Uterus (tissue), 4 donors: ENCODE data around the gene SELENOI. TPM values are rescaled to one million over a fixed set of nuclear protein-coding genes. Genes with fewer than 3 reads are reported as not detected.

Source experiments
- DNase-seq, 2 donors: peaks; one replicate each; pipeline ENCODE4 v3.0.0-alpha.2; 2019 to 2020
- H3K27ac ChIP-seq, 2 donors: fragments of 200-600 bp; sonication (generic); 1 replicate in 1 of 2; 2 replicates in 1 of 2; pipeline ENCODE4 v1.5.1; 2016 to 2018
- H3K27me3 ChIP-seq, 2 donors: fragments of 200-600 bp; sonication (generic); one replicate each; pipeline ENCODE4 v1.5.1; 2018 to 2019; ENCODE audit warnings: control low read depth in 1 of 2
- H3K36me3 ChIP-seq, 2 donors: fragments of 200-600 bp; sonication (generic); one replicate each; pipeline ENCODE4 v1.5.1; 2019; ENCODE audit warnings: control low read depth in 1 of 2
- H3K4me1 ChIP-seq, 2 donors: fragments of 200-600 bp; sonication (generic); one replicate each; pipeline ENCODE4 v1.5.1; 2018 to 2019; ENCODE audit warnings: control low read depth in 1 of 2
- H3K4me3 ChIP-seq, 2 donors: fragments of 200-600 bp; sonication (generic); 1 replicate in 1 of 2; 2 replicates in 1 of 2; pipeline ENCODE4 v1.5.1; 2018 to 2019; ENCODE audit warnings: mild to moderate bottlenecking in 1 of 2
- H3K9me3 ChIP-seq, 2 donors: fragments of 200-600 bp; sonication (generic); one replicate each; pipeline ENCODE4 v1.5.1; 2019; ENCODE audit warnings: control low read depth in 1 of 2
- POLR2A ChIP-seq, 2 donors: fragments of 450-650 bp; IDR thresholded peaks; one replicate each; pipeline ENCODE4 v1.6.1; 2016; ENCODE audit warnings: antibody characterized with exemption in 2 of 2, mild to moderate bottlenecking in 1 of 2, moderate library complexity in 1 of 2
- intact Hi-C: fragments of 100-400 bp; cut with DNase I; formaldehyde crosslinking; loops from one replicate; pipeline ENCODE4 v1.15.1; 2023; ENCODE audit warnings: low total_unique reads
- total RNA-seq, 4 donors: library from RNA; depleted of rRNA in 3 of 4; stranded (reverse); fragments of >200 nt in 3 of 4; gene quantifications; one replicate each; pipeline versions ENCODE4 v1.1.0 to v1.2.4, GENCODE V29; 2014 to 2023
- TF ChIP-seq, protein P1 (sequence below), 4 experiments: fragments of 200-600 bp in 2 of 4; fragments of 450-650 bp in 2 of 4; sonication (generic) in 2 of 4; IDR thresholded peaks; one replicate each; pipeline ENCODE4 v1.5.1; 2016 to 2019; ENCODE audit warnings: antibody characterized with exemption in 4 of 4, mild to moderate bottlenecking in 2 of 4, moderate library complexity in 1 of 4
- donor health status: DM: yes; HTN: yes; CAD: no.

Gene SELENOI
- total RNA-seq, 4 donors from 2014 or later: 2.8 to 27.9 (median 13.1) TPM

DNA sequence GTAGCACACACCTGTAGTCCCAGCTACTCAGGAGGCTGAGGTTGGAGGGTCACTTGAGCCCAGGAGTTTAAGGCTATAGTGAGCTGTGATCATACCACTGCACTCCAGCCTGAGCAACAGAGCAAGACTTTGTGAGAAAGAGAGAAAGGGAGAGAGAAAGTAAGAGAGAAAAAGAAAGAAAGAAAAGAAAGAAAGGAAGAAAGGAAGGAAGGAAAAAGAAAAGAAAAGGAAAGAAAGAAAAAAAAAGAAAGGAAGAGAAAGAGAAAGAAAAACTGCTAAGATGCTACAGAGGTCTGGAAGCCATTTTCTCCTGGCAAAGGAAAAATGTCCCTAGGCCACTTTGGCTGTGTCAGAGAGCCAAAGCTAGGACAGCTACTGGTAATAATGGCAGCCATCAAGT is 86.4 kb downstream of the SELENOI start:
- intact Hi-C loops: no loop called here
- Histone ChIP-seq H3K4me3 (no peak overlapping the region), H3K9me3 (no peaks in the 10 kb centered on the region), H3K36me3 (no peaks in the 10 kb centered on the region), H3K27ac (no peak overlapping the region), H3K4me1 (no peaks in the 10 kb centered on the region), H3K27me3 (no peaks in the 10 kb centered on the region)
- TF ChIP-seq, protein P1, sequence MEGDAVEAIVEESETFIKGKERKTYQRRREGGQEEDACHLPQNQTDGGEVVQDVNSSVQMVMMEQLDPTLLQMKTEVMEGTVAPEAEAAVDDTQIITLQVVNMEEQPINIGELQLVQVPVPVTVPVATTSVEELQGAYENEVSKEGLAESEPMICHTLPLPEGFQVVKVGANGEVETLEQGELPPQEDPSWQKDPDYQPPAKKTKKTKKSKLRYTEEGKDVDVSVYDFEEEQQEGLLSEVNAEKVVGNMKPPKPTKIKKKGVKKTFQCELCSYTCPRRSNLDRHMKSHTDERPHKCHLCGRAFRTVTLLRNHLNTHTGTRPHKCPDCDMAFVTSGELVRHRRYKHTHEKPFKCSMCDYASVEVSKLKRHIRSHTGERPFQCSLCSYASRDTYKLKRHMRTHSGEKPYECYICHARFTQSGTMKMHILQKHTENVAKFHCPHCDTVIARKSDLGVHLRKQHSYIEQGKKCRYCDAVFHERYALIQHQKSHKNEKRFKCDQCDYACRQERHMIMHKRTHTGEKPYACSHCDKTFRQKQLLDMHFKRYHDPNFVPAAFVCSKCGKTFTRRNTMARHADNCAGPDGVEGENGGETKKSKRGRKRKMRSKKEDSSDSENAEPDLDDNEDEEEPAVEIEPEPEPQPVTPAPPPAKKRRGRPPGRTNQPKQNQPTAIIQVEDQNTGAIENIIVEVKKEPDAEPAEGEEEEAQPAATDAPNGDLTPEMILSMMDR (IDR thresholded peaks at IDR 0.05): no peak
- no peak for TF ChIP-seq POLR2A (IDR thresholded peaks at IDR 0.05)
- DNase-seq: no peak

GRCh38 chr2:26432859-26433258 is 86.9 kb downstream of the SELENOI start:
- no peak for DNase-seq
- no peak overlapping the region for H3K27ac ChIP-seq
- no peaks in the 10 kb centered on the region for H3K4me1 ChIP-seq
- TF ChIP-seq POLR2A (IDR thresholded peaks at IDR 0.05): no peak
- TF ChIP-seq, protein P1 (IDR thresholded peaks at IDR 0.05): no peak
- H3K27me3 ChIP-seq: no peaks in the 10 kb centered on the region
- no peaks in the 10 kb centered on the region for H3K36me3 ChIP-seq
- intact Hi-C loops: no loop called here
- H3K9me3 ChIP-seq: no peaks in the 10 kb centered on the region
- H3K4me3 ChIP-seq: no peak overlapping the region

DNA sequence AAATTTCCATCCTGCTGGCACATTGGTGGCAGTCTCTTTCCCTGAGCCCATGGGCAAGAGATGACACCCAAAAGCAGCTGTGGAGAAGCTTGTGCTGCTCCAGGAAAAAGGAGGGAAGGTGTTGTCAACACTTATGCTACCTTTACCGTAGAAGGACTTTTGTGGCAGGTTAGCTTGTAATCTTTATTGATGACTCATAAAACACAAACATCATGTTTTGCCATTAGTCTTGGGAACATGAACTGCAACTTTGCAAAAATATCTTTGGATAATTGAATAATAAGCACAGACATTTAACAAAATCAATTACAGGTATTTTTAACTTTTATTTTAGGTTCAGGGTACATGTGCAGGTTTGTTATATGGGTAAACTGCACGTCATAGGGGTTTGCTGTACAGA is 89.2 kb downstream of the SELENOI start:
- no peaks in the 10 kb centered on the region for H3K4me1 ChIP-seq
- no peaks in the 10 kb centered on the region for H3K9me3 ChIP-seq
- no peak overlapping the region for H3K4me3 ChIP-seq
- TF ChIP-seq POLR2A (IDR thresholded peaks at IDR 0.05): no peak
- TF ChIP-seq, protein P1 (IDR thresholded peaks at IDR 0.05): no peak
- intact Hi-C loops: no loop called here
- DNase-seq: no peak
- no peaks in the 10 kb centered on the region for H3K27me3 ChIP-seq
- no peaks in the 10 kb centered on the region for H3K36me3 ChIP-seq
- no peak overlapping the region for H3K27ac ChIP-seq

GRCh38 chr2:26438526-26438925 is 92.6 kb downstream of the SELENOI start:
- no peak overlapping the region for H3K4me3 ChIP-seq
- no peak for TF ChIP-seq POLR2A (IDR thresholded peaks at IDR 0.05)
- TF ChIP-seq, protein P1 (IDR thresholded peaks at IDR 0.05): no peak
- no peaks in the 10 kb centered on the region for H3K9me3 ChIP-seq
- H3K27ac ChIP-seq: no peak overlapping the region
- intact Hi-C loops: no loop called here
- no peak for DNase-seq
- H3K4me1 ChIP-seq: no peaks in the 10 kb centered on the region
- H3K36me3 ChIP-seq: no peaks in the 10 kb centered on the region
- H3K27me3 ChIP-seq: no peaks in the 10 kb centered on the region

DNA sequence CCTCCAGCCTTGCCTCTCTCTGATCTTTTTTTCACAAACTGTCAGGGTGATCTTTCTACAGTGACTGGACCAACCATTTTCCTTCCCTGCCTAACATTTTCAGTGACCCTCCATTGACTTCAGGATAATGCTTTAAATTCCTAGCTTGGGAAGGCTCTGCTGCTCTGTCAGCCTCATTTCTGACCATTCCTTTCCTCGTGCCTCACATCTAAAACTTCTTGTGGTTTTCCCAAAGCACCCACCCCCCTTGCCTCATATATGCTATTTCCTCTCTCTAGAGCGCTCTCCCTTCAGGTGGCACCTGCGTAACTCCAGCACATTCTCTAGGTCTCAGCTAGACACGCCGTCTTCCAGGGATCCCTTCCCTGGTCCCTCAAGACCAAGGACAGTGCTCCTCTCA is 93.0 kb downstream of the SELENOI start:
- DNase-seq: no peak
- intact Hi-C loops: no loop called here
- TF ChIP-seq, protein P1 (IDR thresholded peaks at IDR 0.05): no peak
- TF ChIP-seq POLR2A (IDR thresholded peaks at IDR 0.05): no peak

More for the DNA sequence above, 93.0 kb downstream of the SELENOI start:
- H3K27ac ChIP-seq: no peak overlapping the region
- H3K27me3 ChIP-seq: no peaks in the 10 kb centered on the region
- H3K36me3 ChIP-seq: no peaks in the 10 kb centered on the region
- no peak overlapping the region for H3K4me3 ChIP-seq
- H3K4me1 ChIP-seq: no peaks in the 10 kb centered on the region
- H3K9me3 ChIP-seq: no peaks in the 10 kb centered on the region
